HG03097 (cell line): ENCODE data around the gene NUDT9.

ENCODE experiments used
- ATAC-seq: cut with Tn5 transposase; IDR thresholded peaks from one replicate; pipeline ENCODE4 v1.9.1; 2021; ENCODE audit not compliant: unreplicated experiment, low FRiP score

The NUDT9 gene

GRCh38 chr4:87502580-87503238 lies 80.3 kb downstream of the NUDT9 start:
- ATAC-seq = no peak

DNA sequence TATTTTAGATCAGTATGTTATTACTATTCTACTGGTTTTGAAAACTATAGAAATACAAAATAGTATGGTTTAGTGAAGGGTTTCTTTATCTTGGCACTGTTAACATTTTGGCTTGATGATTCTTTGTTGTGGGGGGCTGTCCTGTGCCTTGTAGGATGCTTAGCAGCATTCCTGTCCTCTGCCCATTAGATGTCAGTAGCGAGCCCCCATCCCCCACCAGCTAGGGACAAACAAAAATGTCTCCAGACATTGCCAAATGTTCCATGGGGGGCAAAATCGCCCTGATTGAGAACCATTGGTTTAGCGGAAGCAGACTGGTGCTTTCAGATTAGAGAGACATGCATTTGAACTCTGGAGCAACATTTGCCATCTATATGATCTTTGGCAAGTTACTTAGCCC lies 83.5 kb downstream of the NUDT9 start:
- no peak for ATAC-seq

GRCh38 chr4:87506974-87507701 lies 84.8 kb downstream of the NUDT9 start:
- no peak for ATAC-seq
